Measurements from ENCODE around the gene DCAF8.
A peak's percentile ranks its signal among the peaks of the same experiment; 100 is the strongest.

The DCAF8 gene

GRCh38 chr1:160256396-160257046 is 5.8 kb downstream of the DCAF8 start:
- TF ChIP-seq CTCF (IDR thresholded peaks at IDR 0.05; ENCODE audit: control extremely low read depth, extremely low read depth, low read depth, missing control alignments) = no peak
- ChIA-PET CTCF (interaction anchor here (0.9 to 1.5 kb wide), 5 partner anchors 9 to 178 kb away, joined by 3 to 7 read pairs (median 3); no protein-coding TSS in a partner anchor), POLR2A (no interaction called here)
- DNase-seq (ENCODE audit: extremely low spot score) = no peak

GRCh38 chr1:160255781-160256300 is 6.5 kb downstream of the DCAF8 start:
- TF ChIP-seq CTCF (IDR thresholded peaks at IDR 0.05; ENCODE audit: control extremely low read depth, extremely low read depth, low read depth, missing control alignments) = no peak
- POLR2A ChIA-PET = no interaction called here
- CTCF ChIA-PET = interaction anchor here (2.5 to 5.2 kb wide), 3 partner anchors 15 to 63 kb away, joined by 13 to 84 read pairs (median 45); no protein-coding TSS in a partner anchor
- no peak for DNase-seq (ENCODE audit: extremely low spot score)

- POLR2A ChIA-PET = interaction anchor here (1.2 to 1.5 kb wide), 2 partner anchors 9 to 11 kb away, joined by 3 to 4 read pairs; partner anchors contain the start of gene DCAF8
- TF ChIP-seq CTCF (IDR thresholded peaks at IDR 0.05; ENCODE audit: control extremely low read depth, extremely low read depth, low read depth, missing control alignments) = peak; percentile 71
- peak; percentile 67 for DNase-seq (ENCODE audit: extremely low spot score)
- CTCF ChIA-PET = interaction anchor here (0.6 to 6.6 kb wide), 56 partner anchors 9 to 474 kb away, joined by 3 to 91 read pairs (median 5); partner anchors contain the start of genes CASQ1, DCAF8 and PEX19
These were observed 10.4 kb downstream of the DCAF8 start for GRCh38 chr1:160251687-160252526.

GRCh38 chr1:160251011-160251410 is 11.3 kb downstream of the DCAF8 start:
- DNase-seq (ENCODE audit: extremely low spot score) = no peak
- TF ChIP-seq CTCF (IDR thresholded peaks at IDR 0.05; ENCODE audit: control extremely low read depth, extremely low read depth, low read depth, missing control alignments) = no peak
- POLR2A ChIA-PET = no interaction called here
- CTCF ChIA-PET = interaction anchor here (1.0 to 6.6 kb wide), 22 partner anchors 10 to 173 kb away, joined by 3 to 91 read pairs (median 17); partner anchors contain the start of gene DCAF8

GRCh38 chr1:160247053-160247452 is 15.3 kb downstream of the DCAF8 start:
- CTCF ChIA-PET = interaction anchor here (1.0 to 1.2 kb wide), 2 partner anchors 12 to 54 kb away, joined by 3 to 5 read pairs; no protein-coding TSS in a partner anchor
- POLR2A ChIA-PET = no interaction called here
- no peak for DNase-seq (ENCODE audit: extremely low spot score)

More at GRCh38 chr1:160247053-160247452, 15.3 kb downstream of the DCAF8 start:
- TF ChIP-seq CTCF (IDR thresholded peaks at IDR 0.05; ENCODE audit: control extremely low read depth, extremely low read depth, low read depth, missing control alignments) = no peak
